Ovary (tissue), 9 donors: ENCODE data around the gene ZNRD2. TPM values are rescaled to one million over a fixed set of nuclear protein-coding genes. Genes with fewer than 3 reads are reported as not detected.

Experiments used
- DNase-seq, 5 donors: peaks; one replicate each; pipeline ENCODE4 v3.0.0-alpha.2; 2019 to 2020
- H3K27ac ChIP-seq, 2 donors: fragments of 200-600 bp; one replicate each; pipeline versions ENCODE4 v1.5.1 to v1.8.0; 2019 to 2022
- H3K27me3 ChIP-seq: fragments of 200-600 bp; one replicate; pipeline ENCODE4 v1.8.0; 2022
- H3K36me3 ChIP-seq: fragments of 200-600 bp; sonication (generic); one replicate; pipeline ENCODE4 v1.5.1; 2019
- H3K4me1 ChIP-seq: one replicate; pipeline ENCODE4 v1.8.1; 2013; ENCODE audit warnings: mild to moderate bottlenecking, moderate library complexity; ENCODE audit not compliant: insufficient read depth
- H3K4me3 ChIP-seq: fragments of 200-600 bp; sonication (generic); one replicate; pipeline ENCODE4 v1.5.1; 2017
- H3K9me3 ChIP-seq, 2 donors: fragments of 200-600 bp in 1 of 2; sonication (generic) in 1 of 2; one replicate each; pipeline versions ENCODE4 v1.5.1 to v1.8.1; 2013 to 2019; ENCODE audit warnings: mild to moderate bottlenecking in 1 of 2, moderate library complexity in 1 of 2
- EP300 ChIP-seq: sonication (generic); formaldehyde crosslinking; IDR thresholded peaks from one replicate; pipeline ENCODE4 v1.6.1; 2017; ENCODE audit warnings: antibody characterized with exemption
- POLR2A ChIP-seq: fragments of 450-650 bp; IDR thresholded peaks from one replicate; pipeline ENCODE4 v1.6.1; 2017; ENCODE audit warnings: antibody characterized with exemption, mild to moderate bottlenecking, moderate library complexity
- WGBS, 3 donors: extraction: QIAGEN DNeasy Blood & Tissue Kit in 1 of 3; methylation state at CpG; one replicate each; pipeline versions ENCODE4 v1.1.5 to v1.1.7; 2013 to 2017; 5-methylcytosine and 5-hydroxymethylcytosine counted together
- intact Hi-C, 4 donors: fragments of 100-400 bp; cut with DNase I; formaldehyde crosslinking; loops; one replicate each; pipeline versions ENCODE4 v1.11.0 to v1.15.1; 2022 to 2023
- polyA plus RNA-seq, 2 donors: library from polyadenylated mRNA; stranded (reverse); fragments of 200-250 nt in 1 of 2; fragments of 350-450 nt in 1 of 2; fragmentation: Illumina TruSeq in 1 of 2; extraction: RNeasy Lipid Tissue Mini Kit (QIAGEN cat#74804) in 1 of 2; gene quantifications; one replicate each; pipeline ENCODE4 v1.2.3, GENCODE V29; 2013 to 2014
- total RNA-seq, 7 donors: library from RNA; depleted of rRNA in 2 of 7; stranded (reverse); fragments of >200 nt in 2 of 7; fragmentation: NEBNext Ultra II Directional in 3 of 7; extraction: Animal tissue kit (Norgen Biotek cat#: 25700) in 3 of 7; gene quantifications; one replicate each; pipeline versions ENCODE4 v1.1.0 to v1.2.4, GENCODE V29; 2016 to 2023
- TF ChIP-seq, protein P1 (sequence below), 3 donors: fragments of 450-650 bp in 2 of 3; fragments of 200-600 bp in 1 of 3; IDR thresholded peaks; one replicate each; pipeline versions ENCODE4 v1.5.1 to v1.8.0; 2016 to 2022; ENCODE audit warnings: antibody characterized with exemption in 3 of 3, mild to moderate bottlenecking in 1 of 3
- donor health status: DM: no; HTN: no; CAD: no; lungs with moderate emphysema.
- donor health status: DM: no; HTN: no; CAD: no.
- donor health status: Bipolar disorder and iron deficiency.
- donor health status: DM: yes; HTN: yes; CAD: no.
- donor health status: DM: no; HTN: no; CAD: no.
- donor health status: DM: yes; HTN: yes; CAD: no.

ZNRD2 gene
- total and polyA plus RNA-seq, 9 donors = 2.3 to 61.8 (median 39.2) TPM

DNA sequence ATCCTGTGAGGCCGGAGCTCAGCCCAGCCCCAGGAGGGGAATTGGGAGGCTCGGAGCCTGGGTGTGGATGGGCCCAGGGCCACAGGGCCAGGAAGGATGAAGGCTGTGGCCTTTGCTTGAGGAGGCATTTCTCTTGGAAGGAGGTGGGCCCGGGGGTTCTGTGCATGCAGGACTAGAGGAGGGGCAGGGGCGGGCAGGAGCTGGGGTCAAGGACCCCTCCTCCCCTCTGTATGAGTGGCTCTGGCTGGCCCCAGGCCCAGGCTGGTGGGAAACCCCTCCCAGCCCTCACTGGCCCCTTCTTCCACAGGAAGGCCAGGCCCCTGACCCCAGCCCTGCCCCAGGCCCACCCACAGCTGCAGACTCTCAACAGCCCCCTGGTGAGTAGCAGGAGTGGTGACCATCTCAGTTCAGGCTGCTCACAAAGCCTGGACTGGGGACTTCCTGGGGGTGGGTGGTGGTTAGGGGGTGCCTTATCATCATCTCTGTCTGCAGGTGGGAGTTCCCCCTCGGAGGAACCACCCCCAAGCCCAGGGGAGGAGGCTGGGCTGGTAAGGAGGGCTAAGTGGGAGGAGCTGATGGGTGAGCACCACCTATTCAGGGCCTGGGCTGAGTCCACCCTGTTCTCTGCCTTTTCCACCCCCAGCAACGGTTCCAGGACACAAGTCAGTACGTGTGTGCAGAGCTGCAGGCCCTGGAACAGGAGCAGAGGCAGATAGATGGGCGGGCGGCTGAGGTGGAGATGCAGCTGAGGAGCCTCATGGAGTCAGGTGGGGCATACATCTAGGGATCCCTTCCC, 19.4 kb downstream of the ZNRD2 start:
- 49 to 55% (median 52%) methylated on average over 8 to 9 of the region's 9 CpGs for whole genome bisulfite sequencing, 3 donors
- Histone ChIP-seq H3K4me3 (no peak overlapping the region), H3K9me3 (no peaks in the 10 kb centered on the region), H3K36me3 (no peaks in the 10 kb centered on the region), H3K4me1 (no peaks in the 10 kb centered on the region), H3K27ac (no peak overlapping the region), H3K27me3 (no peaks in the 10 kb centered on the region)
- intact Hi-C loops = no loop called here
- TF ChIP-seq, protein P1, sequence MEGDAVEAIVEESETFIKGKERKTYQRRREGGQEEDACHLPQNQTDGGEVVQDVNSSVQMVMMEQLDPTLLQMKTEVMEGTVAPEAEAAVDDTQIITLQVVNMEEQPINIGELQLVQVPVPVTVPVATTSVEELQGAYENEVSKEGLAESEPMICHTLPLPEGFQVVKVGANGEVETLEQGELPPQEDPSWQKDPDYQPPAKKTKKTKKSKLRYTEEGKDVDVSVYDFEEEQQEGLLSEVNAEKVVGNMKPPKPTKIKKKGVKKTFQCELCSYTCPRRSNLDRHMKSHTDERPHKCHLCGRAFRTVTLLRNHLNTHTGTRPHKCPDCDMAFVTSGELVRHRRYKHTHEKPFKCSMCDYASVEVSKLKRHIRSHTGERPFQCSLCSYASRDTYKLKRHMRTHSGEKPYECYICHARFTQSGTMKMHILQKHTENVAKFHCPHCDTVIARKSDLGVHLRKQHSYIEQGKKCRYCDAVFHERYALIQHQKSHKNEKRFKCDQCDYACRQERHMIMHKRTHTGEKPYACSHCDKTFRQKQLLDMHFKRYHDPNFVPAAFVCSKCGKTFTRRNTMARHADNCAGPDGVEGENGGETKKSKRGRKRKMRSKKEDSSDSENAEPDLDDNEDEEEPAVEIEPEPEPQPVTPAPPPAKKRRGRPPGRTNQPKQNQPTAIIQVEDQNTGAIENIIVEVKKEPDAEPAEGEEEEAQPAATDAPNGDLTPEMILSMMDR (IDR thresholded peaks at IDR 0.05) = no peak
- TF ChIP-seq EP300 (no peak), POLR2A (no peak)
- DNase-seq = peak in 2 of 5 donors; percentile 27 to 43

DNA sequence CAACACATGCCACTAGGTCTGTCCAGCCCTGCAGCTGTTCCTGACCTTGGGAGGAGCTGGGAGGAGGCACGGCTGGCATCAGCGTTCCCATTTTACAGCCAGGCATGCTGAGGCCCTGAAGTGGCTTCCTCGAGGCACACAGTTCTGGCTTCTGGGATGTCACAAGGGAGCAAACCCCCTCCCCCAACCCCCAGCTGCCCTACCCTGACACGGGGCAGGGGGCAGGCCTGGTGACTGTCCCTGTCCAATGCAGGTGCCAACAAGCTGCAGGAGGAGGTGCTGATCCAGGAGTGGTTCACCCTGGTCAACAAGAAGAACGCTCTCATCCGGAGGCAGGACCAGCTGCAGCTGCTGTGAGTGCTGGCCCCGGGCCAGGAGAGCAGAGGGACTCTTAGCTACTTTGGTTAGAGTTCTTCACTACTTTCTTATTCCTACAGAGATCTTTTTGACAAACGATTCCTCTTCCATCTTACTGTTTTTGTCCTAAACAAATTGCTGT, 20.0 kb downstream of the ZNRD2 start:
- H3K4me3 ChIP-seq = no peak overlapping the region
- H3K27me3 ChIP-seq = no peaks in the 10 kb centered on the region
- 21 to 39% (median 26%) methylated on average over 8 of the region's 8 CpGs for whole genome bisulfite sequencing, 3 donors
- DNase-seq = peak; percentile 62 to 85 (median 73)
- no peak overlapping the region for H3K27ac ChIP-seq
- H3K9me3 ChIP-seq = no peaks in the 10 kb centered on the region
- H3K36me3 ChIP-seq = no peaks in the 10 kb centered on the region
- no peaks in the 10 kb centered on the region for H3K4me1 ChIP-seq
- TF ChIP-seq EP300 = no peak
- intact Hi-C loops = no loop called here

DNA sequence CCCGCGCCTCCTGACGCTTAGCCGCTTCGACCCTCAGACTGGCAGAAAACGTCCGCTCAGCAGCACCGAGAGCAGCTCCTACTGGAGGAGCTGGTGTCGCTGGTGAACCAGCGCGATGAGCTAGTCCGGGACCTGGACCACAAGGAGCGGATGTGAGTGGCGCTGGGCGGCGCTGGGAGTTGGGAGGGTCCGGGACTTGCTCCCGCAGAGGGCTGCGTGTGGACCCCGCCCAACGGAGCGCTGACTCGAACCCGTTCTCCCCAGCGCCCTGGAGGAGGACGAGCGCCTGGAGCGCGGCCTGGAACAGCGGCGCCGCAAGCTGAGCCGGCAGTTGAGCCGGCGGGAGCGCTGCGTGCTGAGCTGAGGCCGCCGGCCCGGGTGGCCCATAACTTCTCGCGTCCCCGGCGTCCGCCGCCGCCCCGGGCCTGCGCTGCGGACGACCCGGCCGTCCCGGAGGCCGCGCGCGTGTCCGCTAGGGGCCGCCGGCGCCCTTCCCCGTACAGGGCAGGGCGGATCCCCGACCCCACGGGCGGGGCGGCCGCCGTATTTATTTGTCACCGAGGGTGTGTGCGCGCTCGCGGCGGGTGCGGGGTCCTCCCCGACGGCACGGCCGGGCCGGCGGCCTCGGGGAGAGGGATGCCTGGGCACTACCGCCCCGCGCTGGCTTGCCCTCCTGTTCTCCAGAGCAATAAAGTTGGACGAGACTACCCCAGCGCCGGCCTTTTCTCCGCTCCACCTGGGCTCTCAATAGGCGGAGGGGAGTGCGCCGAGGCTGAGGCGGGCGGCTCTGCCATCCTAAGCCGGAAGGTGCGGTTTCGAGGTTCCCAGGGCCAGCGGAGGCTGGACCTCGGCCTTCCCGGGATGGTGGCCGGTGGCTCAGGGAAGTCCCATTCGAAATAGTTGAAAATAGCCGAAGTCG, 21.9 kb downstream of the ZNRD2 start:
- no peaks in the 10 kb centered on the region for H3K4me1 ChIP-seq
- H3K27me3 ChIP-seq = no peaks in the 10 kb centered on the region
- WGBS, 3 donors = 72 to 82% (median 81%) methylated on average over 87 to 106 of the region's 106 CpGs
- H3K27ac ChIP-seq = no peak overlapping the region
- no peak overlapping the region for H3K4me3 ChIP-seq
- H3K9me3 ChIP-seq = no peaks in the 10 kb centered on the region
- H3K36me3 ChIP-seq = no peaks in the 10 kb centered on the region
- peak in 1 of 5 donors; percentile 42 for DNase-seq
- intact Hi-C loops = no loop called here
- TF ChIP-seq, protein P1 (IDR thresholded peaks at IDR 0.05) = no peak
- TF ChIP-seq EP300 = no peak
- no peak for TF ChIP-seq POLR2A

DNA sequence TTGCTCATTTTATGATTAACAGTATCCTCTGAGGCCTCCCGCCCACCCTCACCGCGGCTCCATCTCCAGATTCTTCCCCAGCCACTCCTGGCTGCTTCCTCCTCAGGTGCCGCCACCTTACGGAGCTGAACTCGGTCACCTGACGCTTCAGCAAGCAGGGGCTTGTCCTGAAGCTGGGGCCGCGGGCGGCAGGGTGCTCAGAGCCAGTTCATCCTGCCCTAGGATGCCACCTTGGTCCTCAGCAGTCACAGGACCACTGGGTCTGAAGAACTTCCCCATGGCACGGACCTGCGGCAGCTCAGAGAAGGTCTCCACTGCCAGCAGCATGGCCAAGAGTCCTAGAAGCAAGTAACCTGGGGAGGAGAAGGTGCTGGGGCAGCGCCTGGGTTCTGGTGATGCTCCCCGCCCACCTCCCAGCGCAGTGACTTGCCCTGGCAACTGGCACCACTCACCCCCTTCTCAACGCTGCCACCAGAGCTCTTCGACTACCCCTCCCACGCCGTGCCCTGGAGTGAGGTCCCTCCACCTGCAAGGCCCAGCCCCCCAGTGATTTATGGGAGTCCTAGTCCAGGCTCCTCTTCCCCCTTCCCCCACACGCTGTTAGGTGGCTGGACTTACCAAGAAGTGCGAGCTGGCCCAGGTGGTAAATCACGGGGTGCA, 22.7 kb downstream of the ZNRD2 start:
- TF ChIP-seq EP300 (no peak), POLR2A (no peak)
- TF ChIP-seq, protein P1 (IDR thresholded peaks at IDR 0.05) = no peak
- no peaks in the 10 kb centered on the region for H3K4me1 ChIP-seq
- H3K9me3 ChIP-seq = no peaks in the 10 kb centered on the region
- H3K27me3 ChIP-seq = no peaks in the 10 kb centered on the region
- no peak for DNase-seq
- H3K4me3 ChIP-seq = no peak overlapping the region
- intact Hi-C loops = no loop called here
- 83 to 86% (median 84%) methylated on average over 22 of the region's 22 CpGs for WGBS, 3 donors
- H3K36me3 ChIP-seq = no peaks in the 10 kb centered on the region
- no peak overlapping the region for H3K27ac ChIP-seq
